GM21526 (cell line): ENCODE data around the gene DICER1.
"Not testable (repeated sequence)": the region's sequence is repeated elsewhere in the genome, so short reads cannot be mapped to it uniquely, and the experiment has no call there.

ENCODE experiments used
- ATAC-seq: cut with Tn5 transposase; IDR thresholded peaks from one replicate; pipeline ENCODE4 v1.9.1; 2021; ENCODE audit warnings: moderate library complexity; ENCODE audit not compliant: unreplicated experiment, low FRiP score

DICER1 gene

DNA sequence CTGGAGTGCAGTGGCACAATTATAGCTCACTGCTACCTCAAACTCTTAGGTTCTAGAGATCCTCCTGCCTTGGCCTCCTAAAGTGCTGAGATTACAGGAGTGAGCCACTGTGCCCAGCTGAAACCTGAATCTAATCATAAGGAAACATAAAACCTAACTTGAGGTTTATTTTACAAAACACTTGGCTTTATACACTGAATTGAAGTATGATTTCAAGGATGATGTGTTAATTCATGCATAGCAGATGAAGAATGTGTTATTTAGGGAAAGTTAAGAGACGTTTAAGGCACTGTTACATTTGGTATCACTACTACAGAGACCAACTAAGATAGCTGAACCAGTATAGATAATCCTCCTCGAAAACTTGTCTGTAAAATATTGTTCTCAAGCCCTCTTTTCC is 6.4 kb downstream of the DICER1 start:
- no peak for ATAC-seq

DNA sequence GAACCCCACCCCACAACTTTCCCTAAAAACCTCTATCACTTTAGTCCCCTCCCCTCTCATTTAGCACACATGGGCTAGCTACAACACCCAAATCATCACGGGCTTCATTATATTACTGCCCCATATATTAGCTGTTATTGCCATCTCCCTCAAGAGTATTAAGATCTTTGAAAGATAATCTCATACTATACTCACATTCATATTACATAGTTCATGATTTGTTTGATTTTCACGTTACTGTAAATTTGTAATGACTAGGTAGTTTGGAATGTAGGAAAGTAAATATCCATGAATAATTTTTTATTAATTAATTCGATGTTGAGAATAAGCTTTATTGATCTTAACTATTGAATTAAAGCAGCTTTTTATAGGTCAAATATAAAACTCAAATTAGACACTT is 7.9 kb downstream of the DICER1 start:
- no peak for ATAC-seq

DNA sequence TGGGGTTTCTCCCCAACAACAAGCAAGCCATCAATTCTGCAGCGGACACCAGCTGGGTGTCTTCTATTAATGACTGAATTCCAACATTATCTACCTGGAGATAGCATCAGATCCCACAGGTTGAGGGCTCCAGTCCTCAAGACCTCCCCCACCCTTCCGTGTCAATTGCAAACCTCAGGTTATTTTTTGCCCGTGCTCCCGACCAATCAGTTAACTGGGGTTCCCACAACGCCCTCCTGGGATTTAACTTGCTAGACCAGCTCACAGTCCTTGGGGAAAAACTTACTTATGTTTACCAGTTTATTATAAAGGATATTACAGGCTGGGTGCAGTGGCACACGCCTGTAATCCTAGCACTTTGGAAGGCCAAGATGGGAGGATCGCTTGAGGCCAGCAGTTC is 9.7 kb downstream of the DICER1 start:
- ATAC-seq, result no peak

DNA sequence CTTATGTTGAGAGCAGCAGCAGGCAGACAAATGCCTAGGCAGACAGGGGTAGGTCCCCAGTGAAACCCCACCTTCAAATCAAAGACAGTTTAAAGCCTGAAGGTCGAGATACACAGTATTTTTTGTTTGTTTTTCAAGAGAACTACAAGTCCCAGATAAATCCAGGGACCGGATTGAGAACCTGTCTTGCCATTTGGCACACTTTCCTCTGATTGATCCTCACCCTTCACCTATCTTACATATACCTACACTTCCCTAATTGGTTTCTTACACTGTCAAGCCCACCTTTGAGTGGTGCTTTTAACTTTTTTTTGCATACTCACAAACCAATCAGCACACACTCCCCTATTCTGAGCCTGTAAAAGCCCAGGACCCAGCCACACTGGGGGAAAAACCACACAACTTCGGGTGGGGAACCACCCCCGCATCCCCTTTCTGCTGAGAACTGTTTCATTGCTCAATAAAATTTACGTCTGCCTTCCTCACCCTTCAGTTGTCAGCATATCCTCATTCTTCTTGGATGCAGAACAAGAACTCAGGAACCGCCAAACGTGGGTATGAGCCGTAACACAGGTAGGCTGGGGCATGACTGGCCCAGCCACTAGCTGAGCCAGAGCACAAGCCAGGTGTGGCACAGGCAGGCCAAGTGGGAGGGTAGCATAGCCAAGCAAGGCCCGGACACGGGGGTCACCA is 11.1 kb downstream of the DICER1 start:
- ATAC-seq, result no peak

DNA sequence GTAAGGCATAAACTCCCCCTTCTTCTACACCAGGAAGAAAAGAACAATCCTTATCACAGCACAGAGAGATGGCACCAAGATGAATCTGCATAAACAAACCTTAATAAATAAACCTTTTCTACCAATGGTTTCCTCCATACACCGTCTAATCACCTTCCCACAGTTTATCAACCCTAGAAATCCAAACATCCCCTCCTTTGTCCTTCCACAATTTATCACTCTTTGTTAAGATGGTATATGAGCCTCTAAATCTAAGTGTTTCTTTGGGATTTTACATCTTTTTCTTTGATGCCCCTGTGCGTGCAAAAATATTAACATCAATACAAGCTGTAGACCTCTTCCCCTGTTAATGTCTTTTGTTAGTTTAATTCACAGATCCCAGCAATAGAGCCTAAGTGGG is 12.5 kb downstream of the DICER1 start:
- ATAC-seq, result no peak

DNA sequence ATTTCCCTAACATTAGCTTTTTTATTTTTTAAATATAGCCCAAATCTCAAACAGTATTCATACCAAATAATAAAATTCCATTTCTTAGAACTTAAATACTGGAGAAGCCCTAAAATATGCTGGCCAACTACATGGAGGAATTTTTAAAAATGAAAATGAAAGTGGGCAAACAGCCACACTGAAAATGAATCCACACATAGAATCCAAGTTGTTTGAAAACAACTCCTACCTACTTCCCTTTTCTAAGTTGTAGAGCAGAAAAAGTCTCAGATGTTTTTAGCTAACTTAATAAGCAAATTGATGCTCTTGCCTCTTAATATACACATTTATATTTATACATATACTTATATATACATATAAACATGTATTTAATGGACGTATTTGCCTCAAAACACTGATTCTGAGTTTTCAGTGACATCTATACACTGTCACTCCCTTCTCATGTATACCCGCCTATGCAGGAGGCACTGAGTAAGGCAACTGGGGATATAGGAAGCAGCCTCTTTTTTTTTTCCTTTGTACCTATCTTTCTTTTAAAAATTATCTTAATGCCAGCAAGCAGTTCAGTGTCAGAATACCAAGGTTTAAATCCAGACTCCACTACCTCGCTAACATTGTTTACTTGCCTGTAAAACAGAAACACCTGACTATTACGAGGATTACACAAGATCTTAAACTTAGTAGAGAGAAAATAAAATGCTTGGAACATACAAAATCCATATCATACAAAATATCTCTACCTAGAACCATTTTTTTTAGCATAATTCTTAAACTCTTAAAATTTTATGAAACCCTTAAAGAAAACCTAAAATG is 13.3 kb downstream of the DICER1 start:
- ATAC-seq, result no peak

DNA sequence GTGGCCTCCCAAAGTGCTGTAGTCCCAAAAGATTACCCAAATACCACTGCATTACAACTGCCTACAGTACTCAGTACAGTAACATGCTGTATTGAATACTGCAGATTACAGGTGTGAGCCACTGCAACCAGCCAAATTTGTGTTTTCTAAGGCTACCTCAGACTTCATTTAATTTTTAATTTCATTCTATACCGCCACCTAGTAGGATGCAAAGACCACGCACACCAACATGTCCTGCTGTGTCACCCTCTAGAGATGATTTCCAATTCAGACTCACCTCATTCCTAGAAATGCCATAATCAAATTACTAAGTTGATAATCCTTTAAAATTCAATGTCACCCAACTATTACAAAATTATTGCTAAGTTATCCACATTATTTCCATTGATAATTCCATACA is 15.1 kb downstream of the DICER1 start:
- no peak for ATAC-seq

DNA sequence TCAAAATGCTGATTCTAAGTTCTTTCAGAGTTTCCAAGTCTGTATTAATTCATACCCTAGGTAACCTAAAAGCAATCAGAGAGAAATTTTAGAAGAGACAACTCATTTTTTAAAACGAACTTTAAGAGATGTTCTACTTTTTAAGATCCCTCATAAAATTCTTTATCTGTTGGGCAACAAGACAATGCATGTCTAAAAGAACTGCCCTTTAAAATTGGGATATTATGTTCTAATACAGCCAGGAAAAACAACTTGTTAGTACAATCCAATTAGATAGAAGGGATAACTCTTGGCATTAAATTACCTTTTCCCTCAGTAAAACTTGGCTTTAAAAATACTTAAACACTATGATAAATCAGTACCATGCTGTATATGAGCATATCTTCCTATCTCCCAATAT is 15.6 kb downstream of the DICER1 start:
- no peak for ATAC-seq

DNA sequence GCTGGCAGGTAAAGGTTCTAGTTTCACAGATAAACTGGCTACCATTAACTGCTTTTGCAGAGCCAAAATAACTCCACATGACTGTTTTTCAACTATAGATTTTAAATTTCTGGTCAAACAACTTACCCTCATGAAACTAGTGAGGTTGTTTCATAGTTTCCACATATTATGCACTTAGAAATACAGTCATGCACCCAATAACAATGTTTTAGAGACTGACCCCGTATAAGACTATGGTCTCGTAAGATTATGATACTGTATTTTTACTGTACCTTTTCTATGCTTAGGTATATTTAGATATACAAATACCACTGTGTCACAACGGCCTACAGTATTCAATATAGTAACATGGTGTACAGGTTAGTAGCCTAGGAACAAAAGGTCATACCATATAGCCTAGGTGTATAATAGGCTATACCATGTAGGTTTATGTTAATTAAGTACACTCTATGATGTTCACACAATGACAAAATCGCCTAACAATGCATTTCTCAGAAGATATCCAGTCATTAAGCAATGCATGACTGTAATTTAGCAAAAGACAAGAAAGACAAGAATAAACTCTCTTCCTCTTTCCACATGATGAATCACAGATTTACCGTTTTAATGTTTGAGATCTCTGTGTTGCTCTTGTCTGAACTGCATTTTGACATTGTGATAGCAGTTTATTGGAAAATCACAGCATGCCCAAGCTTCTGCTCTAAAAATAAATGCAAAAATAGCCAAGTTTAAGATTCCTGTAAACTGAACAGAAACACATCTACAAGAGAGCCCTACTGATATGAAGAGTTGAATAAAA is 17.1 kb downstream of the DICER1 start:
- no peak for ATAC-seq

DNA sequence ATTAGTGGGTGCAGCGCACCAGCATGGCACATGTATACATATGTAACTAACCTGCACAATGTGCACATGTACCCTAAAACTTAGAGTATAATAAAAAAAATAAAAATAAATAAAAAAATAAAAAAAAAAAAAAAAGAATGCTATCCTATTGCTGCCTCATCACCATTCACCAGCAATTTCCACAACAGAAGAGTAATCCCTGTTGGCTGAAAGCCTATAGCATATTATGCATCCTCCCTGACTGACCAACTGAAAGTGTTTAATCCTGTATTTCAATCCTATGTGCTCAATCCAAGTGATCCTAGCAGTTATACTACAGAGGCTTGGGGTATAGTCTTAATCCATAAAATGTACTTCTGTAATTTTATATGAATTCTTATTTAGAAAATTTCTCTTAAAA is 18.5 kb downstream of the DICER1 start:
- no peak for ATAC-seq

DNA sequence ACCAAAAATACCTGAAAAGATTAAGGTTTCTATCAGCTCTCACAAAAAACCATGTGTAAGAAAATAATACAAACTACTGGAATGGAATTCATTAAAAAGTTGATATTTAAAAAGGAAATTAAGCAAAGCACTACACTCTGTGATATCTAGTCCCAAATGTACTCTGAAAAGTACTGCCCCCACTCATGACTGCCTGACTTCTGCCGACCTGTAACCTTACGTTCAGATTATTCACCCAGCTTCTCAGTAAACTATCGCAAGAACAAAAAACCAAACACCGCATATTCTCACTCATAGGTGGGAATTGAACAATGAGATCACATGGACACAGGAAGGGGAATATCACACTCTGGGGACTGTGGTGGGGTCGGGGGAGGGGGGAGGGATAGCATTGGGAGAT is 18.9 kb downstream of the DICER1 start:
- not testable (repeated sequence) for ATAC-seq

DNA sequence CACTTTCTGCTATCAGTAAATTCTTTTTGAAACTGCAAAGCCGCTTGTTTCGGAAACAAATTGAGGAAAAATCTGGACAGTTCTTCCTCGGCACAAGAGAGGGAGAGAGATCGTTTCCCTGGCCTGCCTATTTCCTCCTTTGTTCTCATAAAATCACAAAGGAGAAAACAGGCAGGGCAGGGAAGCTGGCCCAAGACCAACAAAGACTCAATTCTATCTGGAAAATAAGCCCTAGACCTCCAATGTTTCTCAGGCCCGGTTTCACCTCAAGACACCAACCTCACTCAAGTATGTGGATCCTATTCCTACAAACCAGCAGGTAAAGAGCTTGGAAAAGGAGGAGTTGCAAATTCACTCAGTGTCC is 19.5 kb downstream of the DICER1 start:
- ATAC-seq, result no peak

DNA sequence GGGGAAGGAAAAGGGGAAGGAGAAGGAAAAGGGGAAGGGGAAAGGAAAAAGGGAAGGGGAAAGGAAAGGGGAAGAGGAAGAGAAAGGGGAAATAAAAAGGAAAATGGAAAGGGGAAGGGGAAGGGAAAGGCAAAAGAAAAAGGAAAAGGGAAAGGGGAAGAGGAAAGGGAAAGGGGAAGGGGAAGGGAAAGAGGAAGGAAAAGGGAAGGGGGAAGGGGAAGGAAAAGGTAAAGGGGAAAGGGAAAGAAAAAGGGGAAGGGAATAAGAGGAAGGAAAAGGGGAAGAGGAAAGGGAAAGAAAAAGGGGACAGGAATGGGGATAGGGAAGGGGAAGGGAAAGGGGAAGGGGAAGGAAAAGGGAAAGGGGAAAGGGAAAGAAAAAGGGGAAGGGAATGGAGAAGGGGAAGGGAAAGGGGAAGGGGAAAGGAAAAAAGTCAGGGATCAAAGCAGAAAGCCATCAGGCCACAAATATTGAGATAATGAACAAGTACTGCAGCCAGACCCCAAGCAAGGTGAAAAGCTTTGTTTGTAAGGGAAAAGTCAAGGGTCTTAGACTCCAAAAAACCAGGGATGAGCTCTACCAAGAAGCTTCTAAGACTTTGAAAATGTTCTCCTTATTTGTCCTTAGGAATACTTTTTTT is 20.0 kb downstream of the DICER1 start:
- ATAC-seq, result no peak

DNA sequence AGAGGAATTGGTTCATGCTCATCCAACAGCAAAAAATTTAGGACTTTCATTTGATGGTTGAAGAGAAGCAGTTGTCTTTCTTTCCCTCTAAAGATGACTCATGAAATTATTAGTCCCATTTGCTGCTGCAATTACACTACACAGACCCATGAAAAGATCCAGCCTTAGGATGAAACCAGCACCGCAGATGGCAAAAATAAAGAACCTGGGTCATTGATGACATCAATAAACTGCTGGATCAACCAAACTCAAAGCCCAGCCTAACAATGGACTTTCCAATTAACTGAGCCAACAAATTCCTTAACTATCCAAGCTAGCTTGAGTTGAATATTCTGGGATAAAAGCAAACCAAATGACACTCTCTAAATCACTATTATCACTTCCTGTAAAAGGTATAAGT is 20.7 kb downstream of the DICER1 start:
- ATAC-seq, result no peak

DNA sequence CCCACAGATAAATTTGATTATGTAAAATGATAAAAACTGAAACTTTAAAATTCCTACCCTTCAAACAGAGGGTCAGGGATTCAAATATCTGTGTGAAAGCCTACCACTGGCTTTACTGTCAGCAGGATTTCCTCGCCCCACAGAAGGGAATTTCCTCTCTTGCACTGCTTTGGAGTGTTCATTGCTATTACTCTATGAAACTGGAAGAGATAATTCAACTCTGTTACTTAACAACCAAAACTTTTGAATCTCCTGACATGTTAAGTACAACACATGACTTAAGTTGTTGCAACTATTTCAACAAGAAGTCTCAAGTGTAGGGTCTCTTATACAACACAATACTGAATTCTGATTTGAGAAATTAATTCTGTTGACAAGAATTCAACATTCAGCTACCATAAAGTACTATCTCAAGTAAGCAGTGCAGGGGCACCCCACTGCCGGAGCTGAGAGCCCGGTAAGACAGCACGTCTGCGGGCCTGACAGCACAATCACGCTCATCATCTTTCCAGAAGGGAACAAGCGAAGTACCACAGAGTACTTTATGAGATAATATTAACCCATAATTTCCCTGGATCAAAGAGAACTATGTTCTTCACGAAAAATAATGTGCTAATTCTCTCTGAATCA is 22.9 kb downstream of the DICER1 start:
- no peak for ATAC-seq

DNA sequence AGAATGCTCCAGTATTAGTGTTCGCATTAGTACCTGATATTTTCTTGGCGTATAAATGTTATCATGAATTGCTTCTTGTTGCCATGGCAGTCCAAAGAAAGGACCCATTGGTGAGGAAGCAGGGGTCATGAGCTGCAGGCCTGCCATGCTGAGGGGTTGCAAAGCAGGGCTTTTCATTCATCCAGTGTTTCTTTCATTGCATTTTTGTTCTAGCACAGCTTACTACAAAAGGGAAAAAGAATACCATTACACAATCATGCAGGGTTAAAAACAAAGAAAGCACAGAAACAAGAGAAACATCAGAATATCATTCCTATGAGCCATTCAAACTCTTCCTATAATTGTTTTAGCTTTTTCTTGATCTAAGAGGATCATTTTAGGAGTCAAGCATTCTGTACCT is 24.0 kb downstream of the DICER1 start:
- ATAC-seq, result no peak

DNA sequence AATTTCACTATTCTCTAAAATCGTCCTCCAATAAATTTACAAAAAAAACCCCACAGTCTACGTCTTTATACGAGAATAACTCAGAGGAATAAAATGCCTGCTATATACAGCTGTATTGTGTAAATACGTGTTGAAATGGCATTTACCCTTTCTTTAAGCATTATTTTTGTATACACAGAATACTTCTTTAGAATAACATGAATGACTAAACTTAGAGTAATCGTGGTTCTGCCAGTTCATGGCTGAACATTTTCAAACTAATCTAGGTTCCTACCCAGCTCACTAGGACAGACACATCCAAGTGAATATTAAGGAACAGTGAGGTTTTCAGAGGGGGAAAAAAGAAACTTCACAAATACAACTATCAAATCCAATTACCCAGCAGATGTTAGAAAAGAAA is 24.6 kb downstream of the DICER1 start:
- ATAC-seq, result no peak

DNA sequence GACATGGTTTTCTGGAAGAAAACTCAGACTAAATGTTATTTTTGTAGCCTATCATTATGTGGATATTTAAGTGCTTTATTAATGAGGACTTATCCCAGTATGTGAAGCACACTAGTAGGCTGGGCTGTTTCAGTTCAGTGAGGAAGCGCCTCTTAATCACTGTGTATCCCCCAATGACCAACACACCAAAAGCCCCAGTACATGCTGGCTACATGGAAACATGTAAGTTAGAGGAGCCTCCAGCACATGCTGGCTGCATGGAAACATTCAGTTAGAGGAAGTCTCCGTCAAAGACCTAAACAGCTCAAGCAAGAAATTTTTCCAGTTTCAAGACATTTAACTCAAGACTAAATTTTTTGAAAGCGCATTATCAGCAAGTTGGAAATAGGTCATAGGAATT is 26.8 kb downstream of the DICER1 start:
- ATAC-seq, result no peak

DNA sequence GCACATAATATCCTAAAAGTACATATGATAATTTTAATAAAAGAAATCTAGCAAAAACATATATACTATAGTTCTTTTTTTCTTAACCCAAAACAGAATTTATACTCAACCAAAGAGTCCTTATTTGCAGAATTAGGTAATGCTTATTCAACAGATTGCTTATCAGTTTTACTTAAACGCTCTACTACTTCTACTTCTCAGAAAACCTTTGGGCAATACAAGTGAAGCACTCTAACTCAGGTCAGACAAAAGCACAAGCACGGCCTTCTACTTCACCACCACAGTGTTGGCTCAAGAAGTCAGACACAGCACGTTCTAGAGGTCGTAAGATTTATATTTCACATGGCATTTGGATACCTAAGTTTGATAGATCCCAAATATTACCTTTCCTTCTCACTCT is 29.2 kb downstream of the DICER1 start:
- no peak for ATAC-seq

DNA sequence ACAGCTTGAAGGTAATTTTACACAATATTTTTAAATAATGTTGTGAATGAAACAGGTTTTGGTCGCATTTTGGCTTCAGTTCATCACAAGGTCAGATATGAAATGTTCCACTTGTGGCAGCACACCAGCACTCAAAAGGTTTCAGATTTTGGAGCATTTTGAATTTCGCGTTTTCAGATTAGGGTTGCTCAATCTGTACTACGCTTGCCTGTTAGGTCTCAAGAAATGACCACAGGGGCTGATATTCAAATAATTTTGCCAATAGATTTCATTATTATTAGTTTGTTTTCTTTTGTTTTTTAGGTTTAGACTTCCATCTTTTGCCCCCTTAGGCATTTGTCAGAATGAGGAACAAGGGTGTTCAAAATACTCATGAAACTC is 29.8 kb downstream of the DICER1 start:
- no peak for ATAC-seq
